ENCODE measurements around the gene MRPL18.
"Not testable (repeated sequence)": the region's sequence is repeated elsewhere in the genome, so short reads cannot be mapped to it uniquely, and the experiment has no call there.

MRPL18 gene

DNA sequence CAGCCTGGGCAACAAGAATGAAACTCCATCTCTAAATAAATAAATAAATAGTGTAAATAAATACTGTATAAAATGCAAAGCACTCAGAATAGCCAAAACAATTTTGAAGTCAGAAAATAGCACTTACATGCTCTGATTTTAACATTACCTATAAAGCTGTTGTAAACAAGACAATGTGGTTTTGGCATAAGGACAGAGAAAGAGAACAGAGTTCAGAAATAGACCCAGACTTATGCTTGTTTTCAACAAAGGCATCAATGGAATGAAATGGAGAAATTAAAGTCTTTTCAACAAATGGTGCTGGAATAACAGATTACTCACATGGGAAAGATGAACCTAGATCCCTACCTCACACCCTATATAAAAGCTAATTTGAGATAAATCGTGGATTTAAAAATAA is 18.1 kb upstream of the MRPL18 start:
- no peak for DNase-seq (ENCODE audit: low read depth in 2 of 2)

GRCh38 chr6:159777240-159777904 is 12.9 kb upstream of the MRPL18 start:
- DNase-seq (ENCODE audit: low read depth in 2 of 2), result no peak

DNA sequence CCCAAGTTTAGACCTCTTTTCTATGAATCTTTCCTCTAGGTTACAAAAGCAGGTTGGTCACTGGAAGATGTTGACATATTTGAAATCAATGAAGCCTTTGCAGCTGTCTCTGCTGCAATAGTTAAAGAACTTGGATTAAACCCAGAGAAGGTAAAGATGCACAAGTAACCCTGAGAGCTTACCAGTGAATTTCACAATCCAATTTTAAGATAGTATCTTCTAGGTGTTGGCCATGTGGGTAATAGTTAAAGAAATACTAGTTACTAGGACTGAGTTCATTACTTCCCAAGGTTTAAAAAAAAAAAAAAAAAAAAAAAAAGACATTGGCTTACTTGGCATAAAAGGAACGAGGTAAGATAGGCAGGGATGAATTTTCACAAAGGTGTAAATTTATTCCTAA is 12.1 kb upstream of the MRPL18 start:
- DNase-seq (ENCODE audit: low read depth in 2 of 2), result no peak

DNA sequence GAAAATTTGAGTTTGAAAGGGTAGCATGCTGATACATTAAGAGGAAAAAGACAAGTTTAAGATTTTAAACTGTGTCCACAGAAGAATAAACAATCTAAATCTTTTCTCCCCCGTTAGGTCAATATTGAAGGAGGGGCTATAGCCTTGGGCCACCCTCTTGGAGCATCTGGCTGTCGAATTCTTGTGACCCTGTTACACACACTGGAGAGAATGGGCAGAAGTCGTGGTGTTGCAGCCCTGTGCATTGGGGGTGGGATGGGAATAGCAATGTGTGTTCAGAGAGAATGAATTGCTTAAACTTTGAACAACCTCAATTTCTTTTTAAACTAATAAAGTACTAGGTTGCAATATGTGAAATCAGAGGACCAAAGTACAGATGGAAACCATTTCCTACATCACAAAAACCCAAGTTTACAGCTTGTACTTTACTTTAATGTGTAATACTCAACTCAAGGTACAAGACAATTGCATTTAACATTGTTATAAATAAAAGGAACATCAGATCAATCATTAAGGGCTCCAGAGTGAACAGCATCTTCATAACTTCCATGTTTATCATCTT is 11.6 kb upstream of the MRPL18 start:
- no peak for DNase-seq (ENCODE audit: low read depth in 2 of 2)

- DNase-seq (ENCODE audit: low read depth in 2 of 2), result no peak
Measured at GRCh38 chr6:159788276-159788675, 2.0 kb upstream of the MRPL18 start.

DNA sequence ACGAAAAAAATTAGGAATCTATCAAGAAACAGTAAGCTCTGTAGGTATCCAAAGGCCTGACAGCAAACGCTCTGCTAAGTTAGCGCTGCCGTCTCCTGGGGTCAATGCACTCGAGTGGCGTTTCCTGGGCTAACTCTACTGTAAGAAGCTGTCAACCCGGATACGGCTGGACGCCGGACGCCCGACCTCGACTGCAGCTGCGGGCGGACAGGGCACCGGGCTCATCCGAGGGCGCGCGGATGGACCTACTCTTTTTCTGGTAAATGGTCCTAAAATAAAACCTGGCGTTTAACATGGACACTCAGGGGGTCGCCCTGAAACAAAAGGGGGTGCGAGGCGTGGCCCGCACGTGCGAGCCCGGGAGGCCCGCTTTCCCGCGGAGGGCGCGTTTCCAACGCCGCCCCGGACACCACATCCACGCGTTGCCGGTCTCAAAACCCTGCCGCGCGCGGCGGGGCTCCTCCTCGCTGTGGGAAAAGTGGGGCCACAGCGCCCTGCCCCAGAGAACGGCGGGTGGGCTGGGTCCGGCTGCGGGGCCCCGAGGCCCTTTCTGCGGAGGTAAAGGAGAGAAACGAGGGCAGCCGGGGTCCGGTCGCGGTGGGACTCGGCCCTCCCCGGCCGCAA is 1.4 kb upstream of the MRPL18 start:
- peak in 1 of 2 donors; percentile 7 for DNase-seq (ENCODE audit: low read depth in 2 of 2)

- DNase-seq (ENCODE audit: low read depth in 2 of 2), result peak; percentile 97 to 98
Measured at GRCh38 chr6:159789377-159790148, 704 bp upstream of the MRPL18 start, which contains the start of gene TCP1. TCP1 (minus strand) TSS chr6:159789602; CDS start chr6:159789468, 134 bp downstream.

DNA sequence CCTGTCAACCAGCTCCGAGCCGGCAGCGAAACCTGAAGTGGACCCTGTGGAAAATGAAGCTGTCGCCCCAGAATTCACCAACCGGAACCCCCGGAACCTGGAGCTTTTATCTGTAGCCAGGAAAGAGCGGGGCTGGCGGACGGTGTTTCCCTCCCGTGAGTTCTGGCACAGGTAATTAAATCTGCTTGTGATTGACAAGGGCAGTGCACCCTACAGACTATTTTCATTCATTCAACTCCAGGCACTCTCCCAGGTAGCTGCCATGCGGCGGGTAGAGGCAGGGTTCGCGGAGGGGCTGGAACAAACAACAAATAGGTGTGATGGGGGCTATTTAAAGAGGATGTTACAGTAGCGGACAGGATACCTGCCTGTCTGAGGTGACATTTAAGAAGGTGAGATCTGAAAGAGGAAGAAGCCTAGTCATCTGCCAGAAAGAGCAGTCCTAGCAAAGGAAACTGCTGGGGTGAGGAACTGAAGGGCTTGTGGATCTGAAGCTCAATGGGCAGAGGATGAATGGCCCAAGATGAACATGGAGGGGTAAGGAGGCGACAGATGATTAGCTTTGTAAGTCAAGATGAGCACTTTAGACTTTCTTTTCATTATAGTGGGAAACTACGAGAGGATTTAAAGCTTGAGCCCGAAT is 810 bp downstream of the MRPL18 start:
- DNase-seq (ENCODE audit: low read depth in 2 of 2), result no peak

GRCh38 chr6:159794976-159795375 is 4.7 kb downstream of the MRPL18 start:
- DNase-seq (ENCODE audit: low read depth in 2 of 2), result not testable (repeated sequence)

DNA sequence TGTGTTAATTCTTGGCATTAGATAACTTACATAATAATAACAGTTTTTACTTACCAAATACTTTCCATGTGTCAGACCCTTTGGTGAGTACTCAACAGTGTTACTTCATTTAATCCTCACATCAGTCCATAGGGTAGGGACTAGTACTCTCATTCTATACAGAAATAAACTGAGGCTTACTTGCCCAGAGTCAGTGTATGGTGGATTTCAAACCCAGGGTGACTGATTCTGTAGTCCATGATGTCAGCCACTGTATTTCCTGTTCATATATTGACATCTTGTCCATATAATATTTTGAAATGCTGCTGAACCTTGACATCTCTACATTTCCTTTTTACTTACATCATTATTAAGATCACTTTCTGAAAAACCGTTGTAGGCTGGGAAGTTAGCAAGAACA is 7.3 kb downstream of the MRPL18 start:
- DNase-seq (ENCODE audit: low read depth in 2 of 2), result no peak

GRCh38 chr6:159800141-159800865 is 10.0 kb downstream of the MRPL18 start, which contains the start of gene PNLDC1:
PNLDC1 (plus strand) TSS chr6:159800276; CDS start chr6:159800308, 32 bp downstream.
- DNase-seq (ENCODE audit: low read depth in 2 of 2), result no peak

GRCh38 chr6:159801935-159802334 is 11.7 kb downstream of the MRPL18 start:
- DNase-seq (ENCODE audit: low read depth in 2 of 2), result no peak

DNA sequence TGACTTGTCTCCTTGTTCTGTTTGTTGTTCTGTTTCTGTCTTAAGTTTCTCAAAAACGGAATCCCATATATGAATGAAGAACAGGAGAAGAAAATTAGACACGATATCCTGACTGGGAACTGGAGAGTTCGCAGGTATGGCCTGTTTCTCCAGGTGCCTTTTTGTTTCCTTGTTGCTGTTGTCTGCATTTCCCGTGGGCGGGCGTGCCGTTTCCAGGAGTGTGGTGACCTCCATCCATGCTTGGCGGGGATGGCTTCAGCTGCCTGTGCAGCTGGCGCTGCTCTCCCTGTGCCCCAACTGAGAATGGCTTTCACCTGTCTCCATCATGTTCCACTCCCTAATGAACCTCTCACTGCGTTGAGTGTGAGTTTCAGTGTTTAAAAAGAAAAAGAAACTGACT is 14.2 kb downstream of the MRPL18 start:
- no peak for DNase-seq (ENCODE audit: low read depth in 2 of 2)

DNA sequence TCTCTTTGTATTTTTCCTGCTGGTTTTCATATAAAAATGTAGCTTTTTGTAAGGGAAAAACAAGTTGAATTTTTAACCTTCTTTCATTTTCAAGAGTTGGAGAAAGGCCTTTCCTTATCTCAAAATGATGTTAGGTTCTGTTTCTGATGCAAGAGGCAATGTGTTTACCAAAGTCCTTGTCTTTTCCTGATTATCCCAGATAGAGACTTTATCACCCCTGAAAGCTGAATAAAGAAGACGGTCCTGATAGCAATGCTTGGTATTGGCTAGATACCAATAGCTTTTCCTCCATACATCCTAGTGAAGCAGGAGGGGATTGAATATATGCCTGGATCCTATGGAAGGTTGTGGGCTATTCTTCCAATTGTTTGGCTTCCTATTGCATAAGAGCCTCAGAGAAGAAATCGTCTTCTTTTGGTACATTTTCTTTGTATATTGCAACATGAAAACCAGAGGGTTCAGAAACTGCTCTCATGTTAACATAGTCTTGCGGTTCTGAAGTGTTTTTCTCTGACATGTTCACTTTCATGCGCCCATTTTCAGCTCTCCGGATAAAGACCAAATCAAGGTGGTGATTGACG is 15.3 kb downstream of the MRPL18 start:
- DNase-seq (ENCODE audit: low read depth in 2 of 2), result no peak

GRCh38 chr6:159806021-159806458 is 15.8 kb downstream of the MRPL18 start:
- DNase-seq (ENCODE audit: low read depth in 2 of 2), result no peak

DNA sequence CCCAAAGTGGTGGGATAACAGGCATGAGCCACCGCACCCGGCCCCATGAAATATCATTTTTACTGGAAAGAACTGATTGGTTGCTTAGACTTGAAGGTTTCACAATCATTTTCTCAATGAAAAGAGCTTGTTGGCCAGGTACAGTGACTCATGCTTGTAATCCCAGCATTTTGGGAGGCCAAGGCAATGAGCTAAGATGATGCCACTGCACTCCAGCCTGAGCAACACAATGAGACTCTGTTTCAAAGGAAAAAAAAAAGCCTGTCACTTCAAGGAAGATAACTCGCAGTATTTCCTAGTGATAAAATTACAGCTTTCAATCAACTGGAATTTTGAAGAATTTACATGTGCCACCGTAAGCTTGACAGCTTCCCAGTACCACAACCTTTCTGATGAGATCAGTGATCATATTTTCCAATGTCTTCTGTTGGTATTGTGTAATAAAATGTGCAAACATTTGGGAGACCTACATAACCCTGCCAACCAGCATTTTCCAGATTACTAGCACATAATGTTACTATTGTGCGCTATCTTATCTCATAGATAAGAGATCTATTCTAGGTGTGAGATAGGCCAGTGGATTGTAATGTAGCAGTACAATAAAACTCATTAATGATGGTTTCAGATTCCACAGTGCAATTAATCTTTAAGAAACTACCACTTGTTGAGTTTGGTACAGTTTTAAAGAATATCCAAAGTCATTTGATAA is 17.0 kb downstream of the MRPL18 start:
- no peak for DNase-seq (ENCODE audit: low read depth in 2 of 2)

- no peak for DNase-seq (ENCODE audit: low read depth in 2 of 2)
Measured at GRCh38 chr6:159808647-159809046, 18.4 kb downstream of the MRPL18 start.

DNA sequence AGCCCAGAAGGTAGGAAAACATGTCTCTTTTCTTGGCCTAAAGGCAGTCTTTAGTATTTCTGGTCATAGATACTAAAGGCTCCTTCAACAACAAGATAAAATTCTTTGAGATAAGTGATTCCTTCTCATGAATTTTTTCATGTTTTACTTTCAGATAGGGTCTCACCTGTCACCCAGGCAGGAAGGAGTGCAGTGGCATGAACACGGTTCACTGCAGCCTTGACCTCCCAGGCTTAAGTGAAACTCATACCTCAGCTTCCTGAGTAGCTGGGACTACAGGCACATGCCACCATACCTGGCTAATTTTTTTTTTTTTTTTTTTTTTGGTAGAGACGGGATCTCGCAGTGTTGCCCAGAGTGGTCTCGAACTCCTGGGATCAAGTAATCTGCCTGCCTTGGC is 18.9 kb downstream of the MRPL18 start:
- no peak for DNase-seq (ENCODE audit: low read depth in 2 of 2)

GRCh38 chr6:159813781-159814180 is 23.5 kb downstream of the MRPL18 start:
- DNase-seq (ENCODE audit: low read depth in 2 of 2), result no peak

GRCh38 chr6:159815410-159815809 is 25.1 kb downstream of the MRPL18 start:
- DNase-seq (ENCODE audit: low read depth in 2 of 2), result no peak

Data from stimulated activated CD8-positive, alpha-beta memory T cell treated with anti-CD3 and anti-CD28 coated beads, Interleukin-2, amount 100 ng/mL, for 1 hour (primary cell).